ENCODE measurements around the gene RBM39. TPM values are rescaled to one million over a fixed set of nuclear protein-coding genes. Genes with fewer than 3 reads are reported as not detected.

RBM39 gene
- total and polyA plus RNA-seq, 9 of the 15 experiments (the other 6 are each of a cell fraction or from before 2014, with no cell fraction given): 143 to 319 (median 228) TPM

DNA sequence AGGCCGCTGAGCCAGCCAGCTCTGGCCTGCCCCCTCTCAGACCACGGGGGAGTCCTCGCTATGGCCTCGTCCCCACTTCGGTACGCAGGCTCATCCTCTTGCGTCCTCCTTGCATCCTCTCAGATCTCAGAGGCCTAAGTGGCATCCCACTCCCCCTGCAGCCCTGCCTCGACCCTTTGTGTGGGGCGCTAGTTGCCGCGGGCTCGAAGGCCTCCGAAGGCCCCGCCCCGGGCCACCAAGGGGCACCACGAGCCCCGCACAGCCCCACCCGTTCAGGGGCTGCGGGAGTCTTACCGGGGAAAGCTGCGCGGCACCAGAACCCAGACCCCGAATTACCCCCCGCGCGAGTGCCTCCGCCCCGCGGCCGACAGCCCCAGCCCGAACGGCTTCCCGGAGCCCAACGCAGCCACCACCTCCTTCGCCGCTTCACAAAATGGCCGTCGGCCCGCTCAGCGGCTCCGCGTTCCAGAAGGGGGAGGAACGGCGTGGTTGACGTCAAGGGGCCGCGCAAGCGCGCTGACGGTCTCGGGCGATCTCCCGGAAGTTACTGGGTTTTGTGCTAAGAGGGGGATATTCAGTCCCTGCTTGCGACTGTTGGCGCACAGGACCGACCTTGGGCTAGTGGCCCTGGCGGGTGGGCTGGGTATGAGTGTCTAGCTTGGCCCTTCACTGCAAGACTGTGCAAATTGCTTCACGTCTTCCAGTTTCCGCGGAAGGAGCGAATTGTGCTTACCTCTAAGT is 77.4 kb downstream of the RBM39 start, which contains the start of the genes CPNE1 and RBM12 (continued):
- TF ChIP-seq, protein P1, sequence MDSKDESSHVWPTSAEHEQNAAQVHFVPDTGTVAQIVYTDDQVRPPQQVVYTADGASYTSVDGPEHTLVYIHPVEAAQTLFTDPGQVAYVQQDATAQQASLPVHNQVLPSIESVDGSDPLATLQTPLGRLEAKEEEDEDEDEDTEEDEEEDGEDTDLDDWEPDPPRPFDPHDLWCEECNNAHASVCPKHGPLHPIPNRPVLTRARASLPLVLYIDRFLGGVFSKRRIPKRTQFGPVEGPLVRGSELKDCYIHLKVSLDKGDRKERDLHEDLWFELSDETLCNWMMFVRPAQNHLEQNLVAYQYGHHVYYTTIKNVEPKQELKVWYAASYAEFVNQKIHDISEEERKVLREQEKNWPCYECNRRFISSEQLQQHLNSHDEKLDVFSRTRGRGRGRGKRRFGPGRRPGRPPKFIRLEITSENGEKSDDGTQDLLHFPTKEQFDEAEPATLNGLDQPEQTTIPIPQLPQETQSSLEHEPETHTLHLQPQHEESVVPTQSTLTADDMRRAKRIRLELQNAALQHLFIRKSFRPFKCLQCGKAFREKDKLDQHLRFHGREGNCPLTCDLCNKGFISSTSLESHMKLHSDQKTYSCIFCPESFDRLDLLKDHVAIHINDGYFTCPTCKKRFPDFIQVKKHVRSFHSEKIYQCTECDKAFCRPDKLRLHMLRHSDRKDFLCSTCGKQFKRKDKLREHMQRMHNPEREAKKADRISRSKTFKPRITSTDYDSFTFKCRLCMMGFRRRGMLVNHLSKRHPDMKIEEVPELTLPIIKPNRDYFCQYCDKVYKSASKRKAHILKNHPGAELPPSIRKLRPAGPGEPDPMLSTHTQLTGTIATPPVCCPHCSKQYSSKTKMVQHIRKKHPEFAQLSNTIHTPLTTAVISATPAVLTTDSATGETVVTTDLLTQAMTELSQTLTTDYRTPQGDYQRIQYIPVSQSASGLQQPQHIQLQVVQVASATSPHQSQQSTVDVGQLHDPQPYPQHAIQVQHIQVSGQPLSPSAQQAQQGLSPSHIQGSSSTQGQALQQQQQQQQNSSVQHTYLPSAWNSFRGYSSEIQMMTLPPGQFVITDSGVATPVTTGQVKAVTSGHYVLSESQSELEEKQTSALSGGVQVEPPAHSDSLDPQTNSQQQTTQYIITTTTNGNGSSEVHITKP (IDR thresholded peaks at IDR 0.05; ENCODE audit: partially characterized antibody): peak; percentile 99
- TF ChIP-seq, protein P2, sequence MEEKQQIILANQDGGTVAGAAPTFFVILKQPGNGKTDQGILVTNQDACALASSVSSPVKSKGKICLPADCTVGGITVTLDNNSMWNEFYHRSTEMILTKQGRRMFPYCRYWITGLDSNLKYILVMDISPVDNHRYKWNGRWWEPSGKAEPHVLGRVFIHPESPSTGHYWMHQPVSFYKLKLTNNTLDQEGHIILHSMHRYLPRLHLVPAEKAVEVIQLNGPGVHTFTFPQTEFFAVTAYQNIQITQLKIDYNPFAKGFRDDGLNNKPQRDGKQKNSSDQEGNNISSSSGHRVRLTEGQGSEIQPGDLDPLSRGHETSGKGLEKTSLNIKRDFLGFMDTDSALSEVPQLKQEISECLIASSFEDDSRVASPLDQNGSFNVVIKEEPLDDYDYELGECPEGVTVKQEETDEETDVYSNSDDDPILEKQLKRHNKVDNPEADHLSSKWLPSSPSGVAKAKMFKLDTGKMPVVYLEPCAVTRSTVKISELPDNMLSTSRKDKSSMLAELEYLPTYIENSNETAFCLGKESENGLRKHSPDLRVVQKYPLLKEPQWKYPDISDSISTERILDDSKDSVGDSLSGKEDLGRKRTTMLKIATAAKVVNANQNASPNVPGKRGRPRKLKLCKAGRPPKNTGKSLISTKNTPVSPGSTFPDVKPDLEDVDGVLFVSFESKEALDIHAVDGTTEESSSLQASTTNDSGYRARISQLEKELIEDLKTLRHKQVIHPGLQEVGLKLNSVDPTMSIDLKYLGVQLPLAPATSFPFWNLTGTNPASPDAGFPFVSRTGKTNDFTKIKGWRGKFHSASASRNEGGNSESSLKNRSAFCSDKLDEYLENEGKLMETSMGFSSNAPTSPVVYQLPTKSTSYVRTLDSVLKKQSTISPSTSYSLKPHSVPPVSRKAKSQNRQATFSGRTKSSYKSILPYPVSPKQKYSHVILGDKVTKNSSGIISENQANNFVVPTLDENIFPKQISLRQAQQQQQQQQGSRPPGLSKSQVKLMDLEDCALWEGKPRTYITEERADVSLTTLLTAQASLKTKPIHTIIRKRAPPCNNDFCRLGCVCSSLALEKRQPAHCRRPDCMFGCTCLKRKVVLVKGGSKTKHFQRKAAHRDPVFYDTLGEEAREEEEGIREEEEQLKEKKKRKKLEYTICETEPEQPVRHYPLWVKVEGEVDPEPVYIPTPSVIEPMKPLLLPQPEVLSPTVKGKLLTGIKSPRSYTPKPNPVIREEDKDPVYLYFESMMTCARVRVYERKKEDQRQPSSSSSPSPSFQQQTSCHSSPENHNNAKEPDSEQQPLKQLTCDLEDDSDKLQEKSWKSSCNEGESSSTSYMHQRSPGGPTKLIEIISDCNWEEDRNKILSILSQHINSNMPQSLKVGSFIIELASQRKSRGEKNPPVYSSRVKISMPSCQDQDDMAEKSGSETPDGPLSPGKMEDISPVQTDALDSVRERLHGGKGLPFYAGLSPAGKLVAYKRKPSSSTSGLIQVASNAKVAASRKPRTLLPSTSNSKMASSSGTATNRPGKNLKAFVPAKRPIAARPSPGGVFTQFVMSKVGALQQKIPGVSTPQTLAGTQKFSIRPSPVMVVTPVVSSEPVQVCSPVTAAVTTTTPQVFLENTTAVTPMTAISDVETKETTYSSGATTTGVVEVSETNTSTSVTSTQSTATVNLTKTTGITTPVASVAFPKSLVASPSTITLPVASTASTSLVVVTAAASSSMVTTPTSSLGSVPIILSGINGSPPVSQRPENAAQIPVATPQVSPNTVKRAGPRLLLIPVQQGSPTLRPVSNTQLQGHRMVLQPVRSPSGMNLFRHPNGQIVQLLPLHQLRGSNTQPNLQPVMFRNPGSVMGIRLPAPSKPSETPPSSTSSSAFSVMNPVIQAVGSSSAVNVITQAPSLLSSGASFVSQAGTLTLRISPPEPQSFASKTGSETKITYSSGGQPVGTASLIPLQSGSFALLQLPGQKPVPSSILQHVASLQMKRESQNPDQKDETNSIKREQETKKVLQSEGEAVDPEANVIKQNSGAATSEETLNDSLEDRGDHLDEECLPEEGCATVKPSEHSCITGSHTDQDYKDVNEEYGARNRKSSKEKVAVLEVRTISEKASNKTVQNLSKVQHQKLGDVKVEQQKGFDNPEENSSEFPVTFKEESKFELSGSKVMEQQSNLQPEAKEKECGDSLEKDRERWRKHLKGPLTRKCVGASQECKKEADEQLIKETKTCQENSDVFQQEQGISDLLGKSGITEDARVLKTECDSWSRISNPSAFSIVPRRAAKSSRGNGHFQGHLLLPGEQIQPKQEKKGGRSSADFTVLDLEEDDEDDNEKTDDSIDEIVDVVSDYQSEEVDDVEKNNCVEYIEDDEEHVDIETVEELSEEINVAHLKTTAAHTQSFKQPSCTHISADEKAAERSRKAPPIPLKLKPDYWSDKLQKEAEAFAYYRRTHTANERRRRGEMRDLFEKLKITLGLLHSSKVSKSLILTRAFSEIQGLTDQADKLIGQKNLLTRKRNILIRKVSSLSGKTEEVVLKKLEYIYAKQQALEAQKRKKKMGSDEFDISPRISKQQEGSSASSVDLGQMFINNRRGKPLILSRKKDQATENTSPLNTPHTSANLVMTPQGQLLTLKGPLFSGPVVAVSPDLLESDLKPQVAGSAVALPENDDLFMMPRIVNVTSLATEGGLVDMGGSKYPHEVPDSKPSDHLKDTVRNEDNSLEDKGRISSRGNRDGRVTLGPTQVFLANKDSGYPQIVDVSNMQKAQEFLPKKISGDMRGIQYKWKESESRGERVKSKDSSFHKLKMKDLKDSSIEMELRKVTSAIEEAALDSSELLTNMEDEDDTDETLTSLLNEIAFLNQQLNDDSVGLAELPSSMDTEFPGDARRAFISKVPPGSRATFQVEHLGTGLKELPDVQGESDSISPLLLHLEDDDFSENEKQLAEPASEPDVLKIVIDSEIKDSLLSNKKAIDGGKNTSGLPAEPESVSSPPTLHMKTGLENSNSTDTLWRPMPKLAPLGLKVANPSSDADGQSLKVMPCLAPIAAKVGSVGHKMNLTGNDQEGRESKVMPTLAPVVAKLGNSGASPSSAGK (IDR thresholded peaks at IDR 0.05): peak; percentile 95
- TF ChIP-seq ZNF766 (CRISPR knock-in tag; conservative IDR thresholded peaks at IDR 0.05): peak; percentile 56; the same call in 1 of the 2 replicates
- no peak for TF ChIP-seq MCM3 (IDR thresholded peaks at IDR 0.05)
- no peak for TF ChIP-seq CBX5 (IDR thresholded peaks at IDR 0.05; ENCODE audit: borderline replicate concordance, low read depth)
- TF ChIP-seq SIN3A (IDR thresholded peaks at IDR 0.05; ENCODE audit: borderline replicate concordance in 2 of 2, control insufficient read depth in 1 of 2, low read depth in 2 of 2, low read length in 2 of 2): peak; percentile 7 to 17; a peak in 1 of 4 replicates
- no peak for TF ChIP-seq ZFP36 (IDR thresholded peaks at IDR 0.05; ENCODE audit: low read depth, low read length, partially characterized antibody)
- TF ChIP-seq, protein P3, sequence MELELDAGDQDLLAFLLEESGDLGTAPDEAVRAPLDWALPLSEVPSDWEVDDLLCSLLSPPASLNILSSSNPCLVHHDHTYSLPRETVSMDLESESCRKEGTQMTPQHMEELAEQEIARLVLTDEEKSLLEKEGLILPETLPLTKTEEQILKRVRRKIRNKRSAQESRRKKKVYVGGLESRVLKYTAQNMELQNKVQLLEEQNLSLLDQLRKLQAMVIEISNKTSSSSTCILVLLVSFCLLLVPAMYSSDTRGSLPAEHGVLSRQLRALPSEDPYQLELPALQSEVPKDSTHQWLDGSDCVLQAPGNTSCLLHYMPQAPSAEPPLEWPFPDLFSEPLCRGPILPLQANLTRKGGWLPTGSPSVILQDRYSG (tag; conservative IDR thresholded peaks at IDR 0.05; ENCODE audit: low read depth): no peak
- TF ChIP-seq SRF (CRISPR knock-in tag; IDR thresholded peaks at IDR 0.05): peak in 1 of 2 experiments; percentile 74; a peak in 1 of 4 replicates
